Adipocyte (in vitro differentiated cells): ENCODE results near the gene TGIF2.
"Not testable (repeated sequence)": the region's sequence is repeated elsewhere in the genome, so short reads cannot be mapped to it uniquely, and the experiment has no call there.

Experiments
- DNase-seq: peaks from one replicate; pipeline ENCODE4 v3.0.0-alpha.2; 2015; ENCODE audit warnings: low read depth
- H3K27me3 ChIP-seq: replicated peaks from 2 replicates; pipeline ENCODE4 v1.7.0; 2013; ENCODE audit warnings: mild to moderate bottlenecking, low read length, moderate library complexity; ENCODE audit not compliant: control insufficient read depth, insufficient read depth
- H3K36me3 ChIP-seq: 2 replicates; pipeline ENCODE4 v1.7.0; 2013; ENCODE audit warnings: low read length, mild to moderate bottlenecking, moderate library complexity; ENCODE audit not compliant: control insufficient read depth, insufficient read depth, severe bottlenecking
- H3K4me1 ChIP-seq: 2 replicates; pipeline ENCODE4 v1.7.0; 2013; ENCODE audit warnings: mild to moderate bottlenecking, low read length, moderate library complexity; ENCODE audit not compliant: control insufficient read depth, insufficient read depth
- H3K4me3 ChIP-seq: 2 replicates; pipeline ENCODE4 v1.7.0; 2013; ENCODE audit warnings: mild to moderate bottlenecking, low read length, moderate library complexity
- H3K9ac ChIP-seq: 2 replicates; pipeline ENCODE4 v1.7.0; 2013; ENCODE audit warnings: mild to moderate bottlenecking, low read length, moderate library complexity
- H3K9me3 ChIP-seq: 2 replicates; pipeline ENCODE4 v1.7.0; 2013; ENCODE audit warnings: mild to moderate bottlenecking, low read length, moderate library complexity; ENCODE audit not compliant: control insufficient read depth

Gene TGIF2

GRCh38 chr20:36629719-36630681, 56.6 kb downstream of the TGIF2 start:
- Histone ChIP-seq H3K9me3 (no peaks in the 10 kb centered on the region), H3K4me3 (no peak overlapping the region)
- DNase-seq: no peak

DNA sequence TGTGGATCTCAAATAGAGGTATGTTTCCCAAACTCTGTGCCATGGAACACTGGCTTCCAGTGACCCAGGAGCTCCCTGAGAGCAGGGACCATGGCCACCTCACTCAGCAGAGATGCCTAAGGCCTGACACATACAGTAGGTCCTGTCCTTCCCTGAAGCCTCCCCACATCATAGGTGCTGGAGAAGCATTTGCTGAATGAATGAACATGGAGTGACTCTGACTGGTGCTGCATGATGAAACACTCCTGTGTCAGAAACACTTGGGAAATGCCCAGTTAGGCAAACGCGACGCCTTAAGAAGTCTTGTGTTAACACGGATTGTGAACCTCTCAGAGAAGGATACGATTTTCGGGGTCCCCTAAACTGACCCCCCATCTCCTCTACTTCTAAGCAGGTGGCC, 58.2 kb downstream of the TGIF2 start:
- Histone ChIP-seq H3K9ac (no peak overlapping the region), H3K4me1 (no peaks in the 10 kb centered on the region), H3K4me3 (no peak overlapping the region), H3K9me3 (no peaks in the 10 kb centered on the region), H3K27me3 (peaks cover 6% of the 10 kb centered on the region), H3K36me3 (no peaks in the 10 kb centered on the region)
- no peak for DNase-seq

More at GRCh38 chr20:36629719-36630681, 56.6 kb downstream of the TGIF2 start:
- no peak overlapping the region for H3K9ac ChIP-seq
- H3K27me3 ChIP-seq: peaks cover under 1% of the 10 kb centered on the region
- H3K4me1 ChIP-seq: no peaks in the 10 kb centered on the region
- no peaks in the 10 kb centered on the region for H3K36me3 ChIP-seq

DNA sequence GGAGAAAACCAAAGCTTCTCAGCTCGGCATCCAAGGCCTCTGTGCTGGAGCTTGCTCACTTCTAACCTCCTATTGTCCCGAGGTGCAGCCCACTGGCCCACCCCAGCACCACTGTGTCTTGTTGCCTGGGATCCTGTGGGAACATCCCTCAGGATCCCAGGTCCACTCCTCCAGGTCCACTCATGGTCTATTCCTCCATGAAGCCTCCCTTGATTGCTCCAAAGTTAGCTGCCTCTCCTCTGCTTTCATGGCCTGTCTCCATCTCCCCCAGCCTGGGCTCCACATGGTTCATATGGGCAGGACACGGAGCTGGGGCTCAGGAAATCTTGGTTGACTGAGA, 58.7 kb downstream of the TGIF2 start:
- DNase-seq: no peak
- H3K4me1 ChIP-seq: no peaks in the 10 kb centered on the region
- H3K9ac ChIP-seq: no peak overlapping the region

GRCh38 chr20:36632487-36633284, 59.3 kb downstream of the TGIF2 start:
- H3K9me3 ChIP-seq: no peaks in the 10 kb centered on the region
- no peaks in the 10 kb centered on the region for H3K4me1 ChIP-seq
- no peak for DNase-seq
- no peaks in the 10 kb centered on the region for H3K36me3 ChIP-seq
- H3K9ac ChIP-seq: no peak overlapping the region
- no peak overlapping the region for H3K4me3 ChIP-seq
- H3K27me3 ChIP-seq: peaks cover 6% of the 10 kb centered on the region

More for the DNA sequence above, 58.7 kb downstream of the TGIF2 start:
- Histone ChIP-seq H3K4me3 (no peak overlapping the region), H3K9me3 (no peaks in the 10 kb centered on the region), H3K27me3 (peaks cover 6% of the 10 kb centered on the region), H3K36me3 (no peaks in the 10 kb centered on the region)

GRCh38 chr20:36633285-36633772, 59.9 kb downstream of the TGIF2 start:
- no peak overlapping the region for H3K4me3 ChIP-seq
- H3K4me1 ChIP-seq: no peaks in the 10 kb centered on the region
- no peaks in the 10 kb centered on the region for H3K36me3 ChIP-seq
- H3K9ac ChIP-seq: no peak overlapping the region
- peaks cover 6% of the 10 kb centered on the region for H3K27me3 ChIP-seq
- no peaks in the 10 kb centered on the region for H3K9me3 ChIP-seq
- no peak for DNase-seq

GRCh38 chr20:36634342-36634741, 60.9 kb downstream of the TGIF2 start:
- Histone ChIP-seq H3K36me3 (no peaks in the 10 kb centered on the region), H3K4me3 (no peak overlapping the region), H3K4me1 (no peaks in the 10 kb centered on the region), H3K9ac (no peak overlapping the region), H3K27me3 (peaks cover 6% of the 10 kb centered on the region), H3K9me3 (no peaks in the 10 kb centered on the region)
- no peak for DNase-seq

DNA sequence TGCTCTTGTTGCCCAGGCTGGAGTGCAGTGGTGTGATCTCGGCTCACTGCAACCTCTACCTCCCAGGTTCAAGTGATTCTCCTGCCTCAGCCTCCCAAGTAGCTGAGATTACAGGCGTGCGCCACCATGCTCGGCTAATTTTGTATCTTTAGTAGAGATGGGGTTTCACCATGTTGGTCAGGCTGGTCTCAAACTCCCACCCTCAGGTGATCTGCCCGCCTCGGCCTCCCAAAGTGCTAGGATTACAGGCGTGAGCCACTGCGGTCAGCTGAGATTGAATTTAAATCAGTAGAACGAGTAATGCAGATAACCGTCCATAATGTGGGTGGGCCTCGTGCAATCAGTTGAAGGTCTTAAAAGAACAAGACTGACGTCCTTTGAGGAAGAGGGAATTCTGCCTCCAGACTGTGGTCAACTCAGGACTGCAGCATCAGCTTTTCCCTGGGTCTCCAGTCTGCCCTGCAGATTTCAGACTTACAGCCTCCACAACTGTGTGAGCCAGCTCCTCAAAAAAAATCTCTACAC, 65.5 kb downstream of the TGIF2 start:
- H3K9ac ChIP-seq, H3K9me3 ChIP-seq, H3K4me1 ChIP-seq, DNase-seq, H3K4me3 ChIP-seq, H3K36me3 ChIP-seq, H3K27me3 ChIP-seq: not testable (repeated sequence)

- Histone ChIP-seq H3K9me3 (no peaks in the 10 kb centered on the region), H3K4me3 (no peak overlapping the region), H3K4me1 (no peaks in the 10 kb centered on the region), H3K9ac (no peak overlapping the region), H3K27me3 (no peaks in the 10 kb centered on the region), H3K36me3 (no peaks in the 10 kb centered on the region)
- DNase-seq: no peak
Measured at GRCh38 chr20:36641506-36641843, 68.1 kb downstream of the TGIF2 start.

GRCh38 chr20:36642136-36642535, 68.7 kb downstream of the TGIF2 start:
- no peak for DNase-seq

More at GRCh38 chr20:36642136-36642535, 68.7 kb downstream of the TGIF2 start:
- no peaks in the 10 kb centered on the region for H3K27me3 ChIP-seq
- no peaks in the 10 kb centered on the region for H3K9me3 ChIP-seq
- no peak overlapping the region for H3K9ac ChIP-seq
- no peaks in the 10 kb centered on the region for H3K36me3 ChIP-seq
- H3K4me3 ChIP-seq: no peak overlapping the region
- H3K4me1 ChIP-seq: no peaks in the 10 kb centered on the region
